ENCODE measurements around the gene ARFGAP1. TPM values are rescaled to one million over a fixed set of nuclear protein-coding genes. Genes with fewer than 3 reads are reported as not detected.

The ARFGAP1 gene
- total and polyA plus RNA-seq, 2 experiments from 2014 or later, result 41.5 to 95.5 TPM

DNA sequence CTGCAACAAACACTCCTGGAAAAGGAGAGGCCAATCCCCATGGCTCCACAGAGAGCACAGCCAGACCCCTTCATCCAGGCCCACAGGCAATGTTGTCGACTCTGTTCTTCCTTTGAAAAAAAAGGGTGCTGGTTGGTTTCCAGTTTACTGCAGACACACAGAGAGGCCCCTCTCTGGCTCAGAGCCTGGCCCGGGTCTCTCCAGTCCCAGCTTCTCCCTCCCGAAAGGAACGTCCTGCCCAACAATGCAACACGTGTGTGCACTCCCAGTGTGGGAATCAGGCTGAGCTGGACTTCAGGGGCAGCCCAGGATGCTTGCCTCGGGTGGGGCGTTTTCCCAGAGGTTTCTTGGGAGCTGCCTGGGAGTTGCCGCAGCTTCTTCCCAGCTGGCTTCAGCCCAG is 13.8 kb upstream of the ARFGAP1 start (continued):
- TF ChIP-seq, protein P1, sequence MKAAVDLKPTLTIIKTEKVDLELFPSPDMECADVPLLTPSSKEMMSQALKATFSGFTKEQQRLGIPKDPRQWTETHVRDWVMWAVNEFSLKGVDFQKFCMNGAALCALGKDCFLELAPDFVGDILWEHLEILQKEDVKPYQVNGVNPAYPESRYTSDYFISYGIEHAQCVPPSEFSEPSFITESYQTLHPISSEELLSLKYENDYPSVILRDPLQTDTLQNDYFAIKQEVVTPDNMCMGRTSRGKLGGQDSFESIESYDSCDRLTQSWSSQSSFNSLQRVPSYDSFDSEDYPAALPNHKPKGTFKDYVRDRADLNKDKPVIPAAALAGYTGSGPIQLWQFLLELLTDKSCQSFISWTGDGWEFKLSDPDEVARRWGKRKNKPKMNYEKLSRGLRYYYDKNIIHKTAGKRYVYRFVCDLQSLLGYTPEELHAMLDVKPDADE (IDR thresholded peaks at IDR 0.05), result no peak
- TF ChIP-seq NANOG (IDR thresholded peaks at IDR 0.05; ENCODE audit: borderline replicate concordance), result no peak
- TF ChIP-seq JUNB (IDR thresholded peaks at IDR 0.05; ENCODE audit: unreplicated experiment), result no peak
- TF ChIP-seq EZH2phosphoT487 (IDR thresholded peaks at IDR 0.05; ENCODE audit: unreplicated experiment), result no peak

DNA sequence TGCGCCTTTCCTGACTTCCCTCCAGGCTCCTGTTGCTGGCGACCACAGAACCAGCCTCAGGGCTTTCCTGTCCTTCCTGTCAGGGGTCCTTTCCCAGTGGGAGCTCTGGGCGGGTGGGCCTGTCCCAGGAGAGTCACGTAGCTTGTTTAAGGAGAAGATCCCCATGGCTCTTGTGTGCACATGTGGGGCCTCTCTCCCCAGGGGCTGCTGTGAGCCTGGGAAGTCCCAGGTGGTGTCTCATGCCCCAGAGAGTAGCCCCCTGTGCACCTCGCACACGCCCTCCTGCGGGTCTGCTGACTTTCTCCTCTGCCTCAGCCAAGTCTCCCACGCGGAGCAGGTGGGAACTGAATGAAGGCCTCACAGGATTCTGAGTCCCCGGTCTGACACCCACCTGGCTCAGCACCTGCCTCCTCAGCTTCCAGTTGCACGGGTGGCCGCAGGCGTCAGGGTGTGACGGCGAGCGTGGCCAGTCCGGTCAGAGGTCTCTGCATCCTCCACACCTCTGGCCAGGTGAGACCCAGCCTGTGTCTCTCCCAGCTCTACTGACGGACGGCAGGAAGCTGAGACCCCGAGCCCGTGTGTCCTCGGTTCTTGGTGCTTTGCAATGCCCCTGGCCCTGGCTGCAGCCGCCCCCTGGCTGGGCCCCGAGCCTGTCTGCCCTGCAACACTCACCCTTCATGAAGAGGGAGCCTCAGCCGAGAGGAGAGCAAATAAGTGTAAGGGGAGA is 12.7 kb upstream of the ARFGAP1 start:
- Histone ChIP-seq H3K27me3 (ENCODE audit: insufficient read depth) (peaks cover 13% of the 10 kb centered on the region), H3K4me1 (ENCODE audit: insufficient read depth) (no peaks in the 10 kb centered on the region; the same call in 1 of the 2 replicates), H3K9me2 (ENCODE audit: insufficient read depth) (no peaks in the 10 kb centered on the region), H3K4me3 (no peak overlapping the region), H3K27ac (ENCODE audit: low read depth) (no peak overlapping the region), H3K36me3 (ENCODE audit: insufficient read depth) (no peaks in the 10 kb centered on the region), H3K79me2 (replicated peaks; ENCODE audit: insufficient read depth) (no peaks in the 10 kb centered on the region), H3K4me2 (no peak overlapping the region), H3F3A (replicated peaks; ENCODE audit: low read depth) (no peaks in the 10 kb centered on the region), H4K20me1 (replicated peaks; ENCODE audit: insufficient read depth) (no peaks in the 10 kb centered on the region), H2AFZ (no peak overlapping the region)
- Mint-ChIP-seq H3K36me3 (ENCODE audit: low read depth) (no peaks in the 10 kb centered on the region; the same call in 2 of the 3 replicates), H3K27me3 (ENCODE audit: insufficient read depth, low read depth, poor library complexity) (peaks cover 46% of the 10 kb centered on the region), H3K4me3 (no peak overlapping the region), H3K9me3 (no peaks in the 10 kb centered on the region), H3K4me1 (peaks cover 21% of the 10 kb centered on the region), H3K27ac (no peak overlapping the region)
- no peak for DNase-seq (ENCODE audit: low spot score)
- no peak for ATAC-seq
- TF ChIP-seq ZNF114 (CRISPR knock-in tag; IDR thresholded peaks at IDR 0.05), result no peak
- no peak for TF ChIP-seq NANOG (IDR thresholded peaks at IDR 0.05; ENCODE audit: borderline replicate concordance)
- no peak for TF ChIP-seq EZH2 (IDR thresholded peaks at IDR 0.05; ENCODE audit: low read depth, unreplicated experiment)
- TF ChIP-seq POLR2AphosphoS5 (IDR thresholded peaks at IDR 0.05; ENCODE audit: low read depth), result no peak
- TF ChIP-seq, protein P2, sequence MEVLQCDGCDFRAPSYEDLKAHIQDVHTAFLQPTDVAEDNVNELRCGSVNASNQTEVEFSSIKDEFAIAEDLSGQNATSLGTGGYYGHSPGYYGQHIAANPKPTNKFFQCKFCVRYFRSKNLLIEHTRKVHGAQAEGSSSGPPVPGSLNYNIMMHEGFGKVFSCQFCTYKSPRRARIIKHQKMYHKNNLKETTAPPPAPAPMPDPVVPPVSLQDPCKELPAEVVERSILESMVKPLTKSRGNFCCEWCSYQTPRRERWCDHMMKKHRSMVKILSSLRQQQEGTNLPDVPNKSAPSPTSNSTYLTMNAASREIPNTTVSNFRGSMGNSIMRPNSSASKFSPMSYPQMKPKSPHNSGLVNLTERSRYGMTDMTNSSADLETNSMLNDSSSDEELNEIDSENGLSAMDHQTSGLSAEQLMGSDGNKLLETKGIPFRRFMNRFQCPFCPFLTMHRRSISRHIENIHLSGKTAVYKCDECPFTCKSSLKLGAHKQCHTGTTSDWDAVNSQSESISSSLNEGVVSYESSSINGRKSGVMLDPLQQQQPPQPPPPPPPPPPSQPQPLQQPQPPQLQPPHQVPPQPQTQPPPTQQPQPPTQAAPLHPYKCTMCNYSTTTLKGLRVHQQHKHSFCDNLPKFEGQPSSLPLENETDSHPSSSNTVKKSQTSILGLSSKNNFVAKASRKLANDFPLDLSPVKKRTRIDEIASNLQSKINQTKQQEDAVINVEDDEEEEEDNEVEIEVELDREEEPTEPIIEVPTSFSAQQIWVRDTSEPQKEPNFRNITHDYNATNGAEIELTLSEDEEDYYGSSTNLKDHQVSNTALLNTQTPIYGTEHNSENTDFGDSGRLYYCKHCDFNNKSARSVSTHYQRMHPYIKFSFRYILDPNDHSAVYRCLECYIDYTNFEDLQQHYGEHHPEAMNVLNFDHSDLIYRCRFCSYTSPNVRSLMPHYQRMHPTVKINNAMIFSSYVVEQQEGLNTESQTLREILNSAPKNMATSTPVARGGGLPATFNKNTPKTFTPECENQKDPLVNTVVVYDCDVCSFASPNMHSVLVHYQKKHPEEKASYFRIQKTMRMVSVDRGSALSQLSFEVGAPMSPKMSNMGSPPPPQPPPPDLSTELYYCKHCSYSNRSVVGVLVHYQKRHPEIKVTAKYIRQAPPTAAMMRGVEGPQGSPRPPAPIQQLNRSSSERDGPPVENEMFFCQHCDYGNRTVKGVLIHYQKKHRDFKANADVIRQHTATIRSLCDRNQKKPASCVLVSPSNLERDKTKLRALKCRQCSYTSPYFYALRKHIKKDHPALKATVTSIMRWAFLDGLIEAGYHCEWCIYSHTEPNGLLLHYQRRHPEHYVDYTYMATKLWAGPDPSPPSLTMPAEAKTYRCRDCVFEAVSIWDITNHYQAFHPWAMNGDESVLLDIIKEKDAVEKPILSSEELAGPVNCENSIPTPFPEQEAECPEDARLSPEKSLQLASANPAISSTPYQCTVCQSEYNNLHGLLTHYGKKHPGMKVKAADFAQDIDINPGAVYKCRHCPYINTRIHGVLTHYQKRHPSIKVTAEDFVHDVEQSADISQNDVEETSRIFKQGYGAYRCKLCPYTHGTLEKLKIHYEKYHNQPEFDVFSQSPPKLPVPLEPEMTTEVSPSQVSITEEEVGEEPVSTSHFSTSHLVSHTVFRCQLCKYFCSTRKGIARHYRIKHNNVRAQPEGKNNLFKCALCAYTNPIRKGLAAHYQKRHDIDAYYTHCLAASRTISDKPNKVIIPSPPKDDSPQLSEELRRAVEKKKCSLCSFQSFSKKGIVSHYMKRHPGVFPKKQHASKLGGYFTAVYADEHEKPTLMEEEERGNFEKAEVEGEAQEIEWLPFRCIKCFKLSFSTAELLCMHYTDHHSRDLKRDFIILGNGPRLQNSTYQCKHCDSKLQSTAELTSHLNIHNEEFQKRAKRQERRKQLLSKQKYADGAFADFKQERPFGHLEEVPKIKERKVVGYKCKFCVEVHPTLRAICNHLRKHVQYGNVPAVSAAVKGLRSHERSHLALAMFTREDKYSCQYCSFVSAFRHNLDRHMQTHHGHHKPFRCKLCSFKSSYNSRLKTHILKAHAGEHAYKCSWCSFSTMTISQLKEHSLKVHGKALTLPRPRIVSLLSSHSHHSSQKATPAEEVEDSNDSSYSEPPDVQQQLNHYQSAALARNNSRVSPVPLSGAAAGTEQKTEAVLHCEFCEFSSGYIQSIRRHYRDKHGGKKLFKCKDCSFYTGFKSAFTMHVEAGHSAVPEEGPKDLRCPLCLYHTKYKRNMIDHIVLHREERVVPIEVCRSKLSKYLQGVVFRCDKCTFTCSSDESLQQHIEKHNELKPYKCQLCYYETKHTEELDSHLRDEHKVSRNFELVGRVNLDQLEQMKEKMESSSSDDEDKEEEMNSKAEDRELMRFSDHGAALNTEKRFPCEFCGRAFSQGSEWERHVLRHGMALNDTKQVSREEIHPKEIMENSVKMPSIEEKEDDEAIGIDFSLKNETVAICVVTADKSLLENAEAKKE (CRISPR knock-in tag; IDR thresholded peaks at IDR 0.05), result no peak
- no peak for TF ChIP-seq JUNB (IDR thresholded peaks at IDR 0.05; ENCODE audit: unreplicated experiment)
- TF ChIP-seq, protein P1 (IDR thresholded peaks at IDR 0.05), result no peak
- TF ChIP-seq ZNF331 (CRISPR knock-in tag; IDR thresholded peaks at IDR 0.05; ENCODE audit: low read depth), result no peak
- no peak for TF ChIP-seq STAT1 (IDR thresholded peaks at IDR 0.05; ENCODE audit: unreplicated experiment)
- TF ChIP-seq, protein P3, sequence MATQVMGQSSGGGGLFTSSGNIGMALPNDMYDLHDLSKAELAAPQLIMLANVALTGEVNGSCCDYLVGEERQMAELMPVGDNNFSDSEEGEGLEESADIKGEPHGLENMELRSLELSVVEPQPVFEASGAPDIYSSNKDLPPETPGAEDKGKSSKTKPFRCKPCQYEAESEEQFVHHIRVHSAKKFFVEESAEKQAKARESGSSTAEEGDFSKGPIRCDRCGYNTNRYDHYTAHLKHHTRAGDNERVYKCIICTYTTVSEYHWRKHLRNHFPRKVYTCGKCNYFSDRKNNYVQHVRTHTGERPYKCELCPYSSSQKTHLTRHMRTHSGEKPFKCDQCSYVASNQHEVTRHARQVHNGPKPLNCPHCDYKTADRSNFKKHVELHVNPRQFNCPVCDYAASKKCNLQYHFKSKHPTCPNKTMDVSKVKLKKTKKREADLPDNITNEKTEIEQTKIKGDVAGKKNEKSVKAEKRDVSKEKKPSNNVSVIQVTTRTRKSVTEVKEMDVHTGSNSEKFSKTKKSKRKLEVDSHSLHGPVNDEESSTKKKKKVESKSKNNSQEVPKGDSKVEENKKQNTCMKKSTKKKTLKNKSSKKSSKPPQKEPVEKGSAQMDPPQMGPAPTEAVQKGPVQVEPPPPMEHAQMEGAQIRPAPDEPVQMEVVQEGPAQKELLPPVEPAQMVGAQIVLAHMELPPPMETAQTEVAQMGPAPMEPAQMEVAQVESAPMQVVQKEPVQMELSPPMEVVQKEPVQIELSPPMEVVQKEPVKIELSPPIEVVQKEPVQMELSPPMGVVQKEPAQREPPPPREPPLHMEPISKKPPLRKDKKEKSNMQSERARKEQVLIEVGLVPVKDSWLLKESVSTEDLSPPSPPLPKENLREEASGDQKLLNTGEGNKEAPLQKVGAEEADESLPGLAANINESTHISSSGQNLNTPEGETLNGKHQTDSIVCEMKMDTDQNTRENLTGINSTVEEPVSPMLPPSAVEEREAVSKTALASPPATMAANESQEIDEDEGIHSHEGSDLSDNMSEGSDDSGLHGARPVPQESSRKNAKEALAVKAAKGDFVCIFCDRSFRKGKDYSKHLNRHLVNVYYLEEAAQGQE (IDR thresholded peaks at IDR 0.05; ENCODE audit: unreplicated experiment), result no peak
